ENCODE results near the gene FAM156A. TPM values are rescaled to one million over a fixed set of nuclear protein-coding genes. Genes with fewer than 3 reads are reported as not detected.
"Not testable (repeated sequence)": the region's sequence is repeated elsewhere in the genome, so short reads cannot be mapped to it uniquely, and the experiment has no call there.

FAM156A gene
- total and polyA plus RNA-seq, 2 donors (not counting 1 experiment from before 2014, with no cell fraction given) = 14.0 to 29.8 TPM

DNA sequence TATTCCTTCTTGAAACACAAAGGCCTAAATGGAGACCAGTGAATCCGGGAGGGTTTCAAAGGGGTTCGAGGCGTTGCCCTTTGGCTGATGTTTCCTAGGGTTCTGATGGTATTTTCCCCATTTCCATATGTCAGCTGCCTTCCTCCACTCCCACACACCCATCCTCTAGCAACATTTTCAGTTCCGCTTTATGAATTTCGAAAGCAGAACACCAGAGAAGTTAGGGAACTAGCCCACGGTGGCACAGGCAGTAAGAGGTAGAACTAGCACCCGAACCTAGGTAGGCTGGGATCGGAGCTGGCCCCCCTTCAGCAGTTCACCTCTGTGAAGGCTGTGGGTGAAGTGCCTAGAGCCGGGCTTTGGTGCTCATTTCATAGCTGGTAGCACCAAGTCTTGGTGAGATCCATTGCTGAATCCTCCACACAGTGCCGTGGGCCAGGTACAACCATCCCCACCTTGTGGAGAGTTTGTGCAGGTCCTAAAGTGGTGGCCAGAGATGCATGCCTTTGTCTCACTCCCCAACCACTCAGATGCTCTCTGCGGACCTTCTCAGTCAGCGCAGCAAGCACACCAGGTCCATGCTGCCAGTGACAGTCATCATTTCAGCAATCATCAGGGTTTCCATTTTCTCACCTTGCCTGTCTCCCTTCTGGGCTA, 48.9 kb downstream of the FAM156A start:
- POLR2A ChIA-PET; DNase-seq; ATAC-seq (ENCODE audit: low read depth); H3K27me3 ChIP-seq (replicated peaks in 1 of 4; ENCODE audit: control extremely low read depth in 1 of 4, control insufficient read depth in 3 of 4, insufficient read depth in 4 of 4, low read length in 3 of 4); H3K27me3 Mint-ChIP-seq; CTCF ChIA-PET; H3K36me3 ChIP-seq (replicated peaks in 1 of 2; ENCODE audit: control extremely low read depth in 1 of 2, control insufficient read depth in 1 of 2, extremely low read depth in 1 of 2, insufficient read depth in 2 of 2, low read length in 1 of 2); H2AFZ ChIP-seq (ENCODE audit: insufficient read depth, low read depth, low read length, poor library complexity, severe bottlenecking); H3K9me3 ChIP-seq (ENCODE audit: control extremely low read depth in 1 of 3, control insufficient read depth in 2 of 3, insufficient read depth in 1 of 3, low read length in 2 of 3); H3K4me1 Mint-ChIP-seq; H3K9me3 Mint-ChIP-seq (ENCODE audit: insufficient read depth); H4K20me1 ChIP-seq (ENCODE audit: control insufficient read depth, insufficient read depth, low read length, poor library complexity, severe bottlenecking); H3K4me2 ChIP-seq (replicated peaks; ENCODE audit: low read depth, low read length, poor library complexity, severe bottlenecking); H3K4me3 Mint-ChIP-seq; H3K79me2 ChIP-seq (ENCODE audit: control insufficient read depth, insufficient read depth, low read length); H3K4me1 ChIP-seq (ENCODE audit: control insufficient read depth in 2 of 2, insufficient read depth in 2 of 2, low read length in 2 of 2); H3K4me3 ChIP-seq (ENCODE audit: control extremely low read depth in 1 of 5, extremely low read depth in 1 of 5, insufficient read depth in 1 of 5, low read depth in 2 of 5, low read length in 4 of 5); H3K27ac Mint-ChIP-seq; H3K27ac ChIP-seq (ENCODE audit: low read length in 2 of 2); intact Hi-C loops (cut with micrococcal nuclease); H3K9ac ChIP-seq (ENCODE audit: low read length): not testable (repeated sequence)
- no CpG with 5 or more reads among the region's 12 CpGs for WGBS (ENCODE audit: insufficient coverage)

DNA sequence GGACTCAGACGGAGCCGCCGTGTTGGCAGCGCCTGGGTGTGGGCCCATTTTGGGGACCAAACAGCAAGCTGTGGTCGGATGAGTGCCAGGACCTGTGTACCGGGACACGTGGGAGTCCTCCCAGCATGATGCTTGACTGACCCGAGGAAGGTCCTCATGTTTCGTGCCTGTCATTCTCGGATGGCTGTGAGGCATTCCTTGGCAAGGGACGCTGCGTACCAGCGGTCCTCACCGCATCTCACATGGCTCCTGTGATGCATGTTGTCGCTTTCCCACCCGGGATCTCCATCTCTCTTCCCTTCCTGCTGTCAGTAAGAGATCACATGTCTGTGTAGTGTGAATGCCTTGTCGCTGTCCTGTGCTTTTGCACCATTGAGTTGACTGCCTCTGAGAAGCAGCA, 50.4 kb downstream of the FAM156A start:
- H3K4me1 Mint-ChIP-seq; H3K27ac ChIP-seq (ENCODE audit: low read length in 2 of 2); H3K9ac ChIP-seq (ENCODE audit: low read length); H3K9me3 Mint-ChIP-seq (ENCODE audit: insufficient read depth); DNase-seq; H3K36me3 ChIP-seq (replicated peaks in 1 of 2; ENCODE audit: control extremely low read depth in 1 of 2, control insufficient read depth in 1 of 2, extremely low read depth in 1 of 2, insufficient read depth in 2 of 2, low read length in 1 of 2); H2AFZ ChIP-seq (ENCODE audit: insufficient read depth, low read depth, low read length, poor library complexity, severe bottlenecking); H3K27me3 ChIP-seq (replicated peaks in 1 of 4; ENCODE audit: control extremely low read depth in 1 of 4, control insufficient read depth in 3 of 4, insufficient read depth in 4 of 4, low read length in 3 of 4); POLR2A ChIA-PET; H3K4me3 ChIP-seq (ENCODE audit: control extremely low read depth in 1 of 5, extremely low read depth in 1 of 5, insufficient read depth in 1 of 5, low read depth in 2 of 5, low read length in 4 of 5); H4K20me1 ChIP-seq (ENCODE audit: control insufficient read depth, insufficient read depth, low read length, poor library complexity, severe bottlenecking); H3K9me3 ChIP-seq (ENCODE audit: control extremely low read depth in 1 of 3, control insufficient read depth in 2 of 3, insufficient read depth in 1 of 3, low read length in 2 of 3); H3K4me1 ChIP-seq (ENCODE audit: control insufficient read depth in 2 of 2, insufficient read depth in 2 of 2, low read length in 2 of 2); H3K79me2 ChIP-seq (ENCODE audit: control insufficient read depth, insufficient read depth, low read length); H3K27ac Mint-ChIP-seq; intact Hi-C loops (cut with micrococcal nuclease); CTCF ChIA-PET; H3K4me3 Mint-ChIP-seq; H3K27me3 Mint-ChIP-seq; H3K4me2 ChIP-seq (replicated peaks; ENCODE audit: low read depth, low read length, poor library complexity, severe bottlenecking); ATAC-seq (ENCODE audit: low read depth): not testable (repeated sequence)
- no CpG with 5 or more reads among the region's 17 CpGs for WGBS (ENCODE audit: insufficient coverage)

DNA sequence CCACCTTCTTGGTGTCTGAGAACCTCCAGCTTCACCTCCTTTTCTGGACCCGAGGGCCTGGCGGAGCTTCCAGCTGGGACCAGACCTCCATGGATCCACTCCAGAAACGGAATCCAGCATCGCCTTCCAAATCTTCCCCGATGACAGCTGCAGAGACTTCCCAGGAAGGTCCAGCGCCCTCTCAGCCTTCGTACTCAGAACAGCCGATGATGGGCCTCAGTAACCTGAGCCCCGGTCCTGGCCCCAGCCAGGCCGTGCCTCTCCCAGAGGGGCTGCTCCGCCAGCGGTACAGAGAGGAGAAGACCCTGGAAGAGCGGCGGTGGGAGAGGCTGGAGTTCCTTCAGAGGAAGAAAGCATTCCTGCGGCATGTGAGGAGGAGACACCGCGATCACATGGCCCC, 51.2 kb downstream of the FAM156A start:
- H4K20me1 ChIP-seq (ENCODE audit: control insufficient read depth, insufficient read depth, low read length, poor library complexity, severe bottlenecking); DNase-seq; H3K4me1 ChIP-seq (ENCODE audit: control insufficient read depth in 2 of 2, insufficient read depth in 2 of 2, low read length in 2 of 2); H3K4me3 Mint-ChIP-seq; H3K4me3 ChIP-seq (ENCODE audit: control extremely low read depth in 1 of 5, extremely low read depth in 1 of 5, insufficient read depth in 1 of 5, low read depth in 2 of 5, low read length in 4 of 5); H3K36me3 ChIP-seq (replicated peaks in 1 of 2; ENCODE audit: control extremely low read depth in 1 of 2, control insufficient read depth in 1 of 2, extremely low read depth in 1 of 2, insufficient read depth in 2 of 2, low read length in 1 of 2); H3K27ac ChIP-seq (ENCODE audit: low read length in 2 of 2); H2AFZ ChIP-seq (ENCODE audit: insufficient read depth, low read depth, low read length, poor library complexity, severe bottlenecking); H3K27me3 ChIP-seq (replicated peaks in 1 of 4; ENCODE audit: control extremely low read depth in 1 of 4, control insufficient read depth in 3 of 4, insufficient read depth in 4 of 4, low read length in 3 of 4); intact Hi-C loops (cut with micrococcal nuclease); H3K4me2 ChIP-seq (replicated peaks; ENCODE audit: low read depth, low read length, poor library complexity, severe bottlenecking); CTCF ChIA-PET; H3K9me3 Mint-ChIP-seq (ENCODE audit: insufficient read depth); ATAC-seq (ENCODE audit: low read depth); H3K27me3 Mint-ChIP-seq; H3K4me1 Mint-ChIP-seq; H3K27ac Mint-ChIP-seq; H3K9me3 ChIP-seq (ENCODE audit: control extremely low read depth in 1 of 3, control insufficient read depth in 2 of 3, insufficient read depth in 1 of 3, low read length in 2 of 3); H3K9ac ChIP-seq (ENCODE audit: low read length); H3K79me2 ChIP-seq (ENCODE audit: control insufficient read depth, insufficient read depth, low read length); POLR2A ChIA-PET: not testable (repeated sequence)
- WGBS (ENCODE audit: insufficient coverage) = no CpG with 5 or more reads among the region's 17 CpGs

DNA sequence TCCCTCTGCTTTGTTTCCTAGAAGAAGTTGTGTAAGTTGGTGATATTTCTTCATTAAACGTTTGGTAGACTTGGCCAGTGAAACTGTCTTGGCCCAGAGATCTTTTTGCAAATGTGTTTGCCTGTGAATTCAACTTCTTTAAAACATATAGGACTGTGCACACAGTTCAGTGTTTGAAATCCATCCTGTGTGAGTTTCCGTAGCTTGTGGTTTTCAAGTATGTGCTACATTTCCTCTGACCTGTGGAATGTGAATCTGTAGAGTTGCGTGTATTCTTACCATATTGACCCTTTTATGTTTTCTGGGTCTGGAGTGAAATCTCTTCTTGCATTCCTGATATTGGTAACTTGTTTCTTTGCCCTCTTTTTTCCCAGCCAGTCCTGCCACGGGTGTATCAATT, 52.2 kb downstream of the FAM156A start:
- H3K4me1 ChIP-seq (ENCODE audit: control insufficient read depth in 2 of 2, insufficient read depth in 2 of 2, low read length in 2 of 2); H4K20me1 ChIP-seq (ENCODE audit: control insufficient read depth, insufficient read depth, low read length, poor library complexity, severe bottlenecking); H3K27me3 ChIP-seq (replicated peaks in 1 of 4; ENCODE audit: control extremely low read depth in 1 of 4, control insufficient read depth in 3 of 4, insufficient read depth in 4 of 4, low read length in 3 of 4); H3K4me3 ChIP-seq (ENCODE audit: control extremely low read depth in 1 of 5, extremely low read depth in 1 of 5, insufficient read depth in 1 of 5, low read depth in 2 of 5, low read length in 4 of 5); H3K4me1 Mint-ChIP-seq; H3K27ac ChIP-seq (ENCODE audit: low read length in 2 of 2); H3K79me2 ChIP-seq (ENCODE audit: control insufficient read depth, insufficient read depth, low read length); DNase-seq; POLR2A ChIA-PET; H3K9me3 ChIP-seq (ENCODE audit: control extremely low read depth in 1 of 3, control insufficient read depth in 2 of 3, insufficient read depth in 1 of 3, low read length in 2 of 3); H3K4me3 Mint-ChIP-seq; H3K9ac ChIP-seq (ENCODE audit: low read length); CTCF ChIA-PET; H3K36me3 ChIP-seq (replicated peaks in 1 of 2; ENCODE audit: control extremely low read depth in 1 of 2, control insufficient read depth in 1 of 2, extremely low read depth in 1 of 2, insufficient read depth in 2 of 2, low read length in 1 of 2); H3K27me3 Mint-ChIP-seq; H3K9me3 Mint-ChIP-seq (ENCODE audit: insufficient read depth); ATAC-seq (ENCODE audit: low read depth); H3K4me2 ChIP-seq (replicated peaks; ENCODE audit: low read depth, low read length, poor library complexity, severe bottlenecking); H2AFZ ChIP-seq (ENCODE audit: insufficient read depth, low read depth, low read length, poor library complexity, severe bottlenecking); H3K27ac Mint-ChIP-seq; intact Hi-C loops (cut with micrococcal nuclease): not testable (repeated sequence)
- WGBS (ENCODE audit: insufficient coverage) = no CpG with 5 or more reads among the region's 4 CpGs
